ENCODE results near the gene PIAS1. TPM values are rescaled to one million over a fixed set of nuclear protein-coding genes. Genes with fewer than 3 reads are reported as not detected.
"Not testable (repeated sequence)": the region's sequence is repeated elsewhere in the genome, so short reads cannot be mapped to it uniquely, and the experiment has no call there.

The PIAS1 gene
- total RNA-seq, 4 donors from 2014 or later = 26.2 to 68.4 (median 53.1) TPM

DNA sequence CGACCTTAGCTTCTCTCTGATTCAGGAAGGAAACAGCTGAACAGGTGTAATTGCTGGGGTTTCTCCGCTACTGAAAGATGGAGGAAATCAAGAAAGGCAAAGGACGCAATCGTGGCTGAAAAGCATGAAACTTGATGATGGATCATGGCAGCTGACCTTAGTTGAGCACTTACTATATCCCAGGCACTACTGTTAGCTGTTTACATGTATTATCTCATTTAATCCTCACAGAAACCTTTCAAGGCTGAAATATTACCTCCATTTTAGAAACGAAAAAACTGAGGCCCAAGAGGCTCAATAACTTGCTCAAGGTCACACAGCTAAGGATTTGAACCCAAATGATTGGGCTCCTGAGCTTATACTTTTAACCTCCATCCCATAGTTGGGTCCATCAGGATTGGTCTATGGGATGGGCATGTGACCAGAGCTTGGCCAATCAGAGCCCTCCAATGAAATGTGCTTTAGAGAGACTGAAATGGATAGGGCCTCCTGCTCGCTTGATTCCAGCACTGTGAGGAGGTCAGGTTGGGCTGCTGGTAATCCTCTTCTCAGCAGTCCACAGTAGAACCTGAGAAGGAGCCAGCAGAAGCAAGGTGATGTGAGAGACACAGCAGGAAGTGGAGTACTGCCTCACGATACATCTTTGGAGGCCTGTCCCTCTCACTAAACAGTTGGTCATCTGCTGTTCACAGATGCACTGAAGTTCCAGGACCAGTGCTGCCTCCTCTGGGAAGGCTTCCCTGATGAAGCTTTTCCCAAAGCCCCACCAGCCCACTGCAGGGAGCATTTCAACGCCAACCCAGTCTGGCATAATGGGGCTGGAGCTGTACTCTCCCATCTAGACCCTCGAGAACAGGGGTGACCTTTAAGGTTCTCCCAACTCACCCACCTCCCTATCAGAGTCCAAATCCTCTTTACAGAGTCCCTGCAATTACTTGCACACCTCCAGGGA is 165.0 kb downstream of the PIAS1 start:
- Histone ChIP-seq H3K4me1 (no peaks in the 10 kb centered on the region), H3K27ac (replicated peaks in 1 of 4) (no peak overlapping the region), H3K9me3 (no peaks in the 10 kb centered on the region), H3K27me3 (no peaks in the 10 kb centered on the region), H3K4me3 (no peak overlapping the region), H3K36me3 (peaks cover 0 to 17% (median 10%) of the 10 kb centered on the region in 4 donors)
- WGBS = 92% methylated on average over 9 of the region's 9 CpGs
- no peak for DNase-seq (ENCODE audit: extremely low spot score)
- no peak for TF ChIP-seq POLR2AphosphoS5 (IDR thresholded peaks at IDR 0.05)
- no peak for TF ChIP-seq CTCF (IDR thresholded peaks at IDR 0.05)
- TF ChIP-seq POLR2A (IDR thresholded peaks at IDR 0.05; ENCODE audit: low read depth) = no peak
- TF ChIP-seq EP300 (IDR thresholded peaks at IDR 0.05) = no peak
- intact Hi-C loops (cut with DNase I) = loop anchor here (10.0 kb wide), 1 partner anchor 64 kb away; no protein-coding TSS in a partner anchor

GRCh38 chr15:68220489-68220888 is 166.4 kb downstream of the PIAS1 start:
- no peak for DNase-seq (ENCODE audit: extremely low spot score)
- Histone ChIP-seq H3K27ac (replicated peaks in 1 of 4) (no peak overlapping the region), H3K36me3 (peaks cover 0 to 17% (median 10%) of the 10 kb centered on the region in 4 donors), H3K27me3 (no peaks in the 10 kb centered on the region), H3K9me3 (no peaks in the 10 kb centered on the region), H3K4me1 (no peaks in the 10 kb centered on the region), H3K4me3 (no peak overlapping the region)
- TF ChIP-seq CTCF (IDR thresholded peaks at IDR 0.05) = no peak
- TF ChIP-seq POLR2A (IDR thresholded peaks at IDR 0.05; ENCODE audit: low read depth) = no peak
- 92% methylated on average over 2 of the region's 2 CpGs for WGBS
- intact Hi-C loops (cut with DNase I) = no loop called here

DNA sequence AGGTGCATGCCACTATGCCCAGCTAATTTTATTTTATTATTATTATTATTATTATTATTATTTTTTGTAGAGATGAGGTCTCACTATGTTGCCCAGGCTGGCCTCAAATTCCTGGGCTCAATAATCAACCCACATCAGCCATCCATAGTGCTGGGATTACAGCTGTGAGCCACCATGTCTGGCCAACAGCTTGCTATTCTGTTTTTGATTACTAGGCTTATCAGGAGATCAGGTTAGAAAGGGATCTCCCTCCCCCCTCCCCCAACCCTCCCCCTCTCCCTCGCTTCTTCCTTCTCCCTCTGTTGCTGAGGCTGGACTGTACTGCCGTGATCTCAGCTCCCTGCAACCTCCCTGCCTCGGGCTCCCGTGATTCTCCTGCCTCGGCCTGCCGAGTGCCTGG is 166.9 kb downstream of the PIAS1 start:
- Histone ChIP-seq H3K27ac (replicated peaks in 1 of 4) (no peak overlapping the region), H3K9me3 (no peaks in the 10 kb centered on the region), H3K4me3 (no peak overlapping the region), H3K4me1 (no peaks in the 10 kb centered on the region), H3K27me3 (no peaks in the 10 kb centered on the region), H3K36me3 (peaks cover 0 to 17% (median 6%) of the 10 kb centered on the region in 4 donors)
- DNase-seq (ENCODE audit: extremely low spot score) = peak; percentile 24
- intact Hi-C loops (cut with DNase I) = no loop called here
- TF ChIP-seq EP300 (IDR thresholded peaks at IDR 0.05) (no peak), POLR2A (IDR thresholded peaks at IDR 0.05; ENCODE audit: low read depth) (no peak), CTCF (IDR thresholded peaks at IDR 0.05) (no peak), POLR2AphosphoS5 (IDR thresholded peaks at IDR 0.05) (no peak)
- WGBS = 81% methylated on average over 2 of the region's 6 CpGs

GRCh38 chr15:68221530-68222431 is 167.7 kb downstream of the PIAS1 start:
- peaks cover 0 to 17% (median 4%) of the 10 kb centered on the region in 4 donors for H3K36me3 ChIP-seq
- DNase-seq (ENCODE audit: extremely low spot score); H3K4me3 ChIP-seq; H3K27me3 ChIP-seq; H3K27ac ChIP-seq (replicated peaks in 1 of 4); H3K9me3 ChIP-seq; H3K4me1 ChIP-seq; intact Hi-C loops (cut with DNase I): not testable (repeated sequence)
- 91% methylated on average over 18 of the region's 55 CpGs for WGBS

DNA sequence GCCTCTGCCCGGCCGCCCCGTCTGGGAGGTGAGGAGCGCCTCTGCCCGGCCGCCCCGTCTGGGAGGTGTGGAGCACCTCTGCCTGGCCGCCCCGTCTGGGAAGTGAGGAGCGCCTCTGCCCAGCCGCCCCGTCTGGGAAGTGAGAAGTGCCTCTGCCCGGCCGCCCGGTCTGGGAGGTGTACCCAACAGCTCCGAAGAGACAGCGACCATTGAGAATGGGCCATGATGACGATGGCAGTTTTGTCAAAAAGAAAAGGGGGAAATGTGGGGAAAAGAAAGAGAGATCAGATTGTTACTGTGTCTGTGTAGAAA is 168.3 kb downstream of the PIAS1 start:
- peaks cover 0 to 12% (median 1%) of the 10 kb centered on the region in 4 donors for H3K36me3 ChIP-seq
- H3K4me3 ChIP-seq; H3K27ac ChIP-seq (replicated peaks in 1 of 4); H3K4me1 ChIP-seq; intact Hi-C loops (cut with DNase I); H3K27me3 ChIP-seq; DNase-seq (ENCODE audit: extremely low spot score); H3K9me3 ChIP-seq: not testable (repeated sequence)
- WGBS = over 99% methylated on average over 12 of the region's 18 CpGs
